ENCODE data around the gene MAGI2. TPM values are rescaled to one million over a fixed set of nuclear protein-coding genes. Genes with fewer than 3 reads are reported as not detected.

The MAGI2 gene
- total and polyA plus RNA-seq, 2 donors (not counting 3 experiments of a cell fraction or from before 2014, with no cell fraction given) = 0.28 to 6.0 TPM

- Histone ChIP-seq H3K4me3 (replicated peaks in 1 of 3; ENCODE audit: insufficient read depth in 1 of 3, low read depth in 1 of 3, low read length in 3 of 3) (no peak overlapping the region), H3K4me2 (ENCODE audit: insufficient read depth, low read length) (no peak overlapping the region), H3K9me1 (replicated peaks; ENCODE audit: control insufficient read depth, extremely low read depth, insufficient read depth, low read length) (no peaks in the 10 kb centered on the region), H3K27ac (ENCODE audit: insufficient read depth, low read depth, low read length) (no peak overlapping the region), H3K9ac (replicated peaks; ENCODE audit: extremely low read depth, insufficient read depth, low read length) (no peak overlapping the region), H4K20me1 (replicated peaks; ENCODE audit: control insufficient read depth, extremely low read depth, insufficient read depth, low read length) (no peaks in the 10 kb centered on the region), H3K79me2 (ENCODE audit: control insufficient read depth, insufficient read depth, low read length) (no peaks in the 10 kb centered on the region), H3K27me3 (ENCODE audit: control insufficient read depth in 2 of 2, insufficient read depth in 2 of 2, low read length in 2 of 2) (no peaks in the 10 kb centered on the region), H3K36me3 (ENCODE audit: control insufficient read depth in 2 of 2, extremely low read depth in 1 of 2, insufficient read depth in 2 of 2, low read length in 2 of 2) (no peaks in the 10 kb centered on the region), H2AFZ (ENCODE audit: low read depth, low read length) (no peak overlapping the region), H3K9me3 (replicated peaks; ENCODE audit: control insufficient read depth, insufficient read depth, low read length) (no peaks in the 10 kb centered on the region), H3K4me1 (ENCODE audit: control insufficient read depth, extremely low read depth, insufficient read depth, low read length) (no peaks in the 10 kb centered on the region)
- intact Hi-C loops (cut with micrococcal nuclease) = no loop called here
- TF ChIP-seq EZH2 (IDR thresholded peaks at IDR 0.05; ENCODE audit: borderline replicate concordance, low read depth, low read length, severe bottlenecking) = no peak
- TF ChIP-seq POLR2AphosphoS5 (IDR thresholded peaks at IDR 0.05; ENCODE audit: insufficient read depth, low read depth, low read length) = no peak
- TF ChIP-seq MYC (IDR thresholded peaks at IDR 0.05; ENCODE audit: low read depth, low read length) = no peak
- TF ChIP-seq FOS (IDR thresholded peaks at IDR 0.05; ENCODE audit: borderline replicate concordance, insufficient read depth, low read length) = no peak
- no peak for TF ChIP-seq JUN (IDR thresholded peaks at IDR 0.05; ENCODE audit: borderline replicate concordance, insufficient read depth, insufficient read length, low read depth)
- TF ChIP-seq MAX (IDR thresholded peaks at IDR 0.05; ENCODE audit: insufficient read depth, insufficient read length) = no peak
- no peak for TF ChIP-seq POLR2A (IDR thresholded peaks at IDR 0.05; ENCODE audit: low read depth, low read length)
- no peak for TF ChIP-seq CTCF (IDR thresholded peaks at IDR 0.05; ENCODE audit: extremely low read depth in 1 of 2, insufficient read depth in 1 of 2, low read depth in 1 of 2, low read length in 2 of 2)
- TF ChIP-seq GATA2 (IDR thresholded peaks at IDR 0.05; ENCODE audit: insufficient read depth, insufficient read length, low read depth, low read length) = no peak
- no TSS peak for BruUV-seq (replicated peaks)
- POLR2A ChIA-PET = interaction anchor here (0.6 kb wide), 1 partner anchor 60 kb away, joined by 3 read pairs; no protein-coding TSS in a partner anchor
- DNase-seq (ENCODE audit: low read depth, low spot score) (no peak), FAIRE-seq (no peak)
- CTCF ChIA-PET = no interaction called here
- dilution Hi-C loops (cut with MboI; ENCODE audit: extremely low pct_ligation_motif_present, low sequenced_read_pairs) = no loop called here
Observed at GRCh38 chr7:78417180-78417853, 1036.2 kb downstream of the MAGI2 start.
